Measurements from ENCODE around the gene TRIO. TPM values are rescaled to one million over a fixed set of nuclear protein-coding genes. Genes with fewer than 3 reads are reported as not detected.

Gene TRIO
- polyA plus RNA-seq, 1 donor (not counting 4 experiments of a cell fraction or from before 2014, with no cell fraction given): 57.2 TPM

- no peaks in the 10 kb centered on the region for H4K20me1 ChIP-seq (ENCODE audit: control insufficient read depth, extremely low read depth, insufficient read depth, low read length)
- peaks cover 23% of the 10 kb centered on the region for H3K79me2 ChIP-seq (ENCODE audit: control insufficient read depth, insufficient read depth, low read length)
- no peak overlapping the region for H3K4me3 ChIP-seq (ENCODE audit: control insufficient read depth in 2 of 3, extremely low read depth in 1 of 3, insufficient read depth in 2 of 3, low read depth in 1 of 3, low read length in 3 of 3)
- DNase-seq (ENCODE audit: low read depth, low spot score): no peak
- no peaks in the 10 kb centered on the region for H3K9me3 ChIP-seq (ENCODE audit: control insufficient read depth, low read depth, low read length)
- H3K27ac ChIP-seq (ENCODE audit: control insufficient read depth, insufficient read depth, low read length): no peak overlapping the region
- H3K9ac ChIP-seq (ENCODE audit: control insufficient read depth, extremely low read depth, insufficient read depth, low read length): no peak overlapping the region
- TF ChIP-seq EZH2 (IDR thresholded peaks at IDR 0.05; ENCODE audit: low read length): no peak
- dilution Hi-C loops (cut with MboI; ENCODE audit: extremely low pct_ligation_motif_present, low sequenced_read_pairs): no loop called here
- no peak overlapping the region for H3K4me2 ChIP-seq (ENCODE audit: control insufficient read depth, extremely low read depth, insufficient read depth, low read depth, low read length)
- peaks cover 39 to 44% of the 10 kb centered on the region in 2 experiments for H3K36me3 ChIP-seq (ENCODE audit: control insufficient read depth in 2 of 2, extremely low read depth in 1 of 2, insufficient read depth in 2 of 2, low read length in 2 of 2)
- FAIRE-seq: no peak
- no peaks in the 10 kb centered on the region for H3K27me3 ChIP-seq (ENCODE audit: control insufficient read depth, extremely low read depth, insufficient read depth, low read length)
- peaks cover 25% of the 10 kb centered on the region for H3K4me1 ChIP-seq (ENCODE audit: control insufficient read depth, extremely low read depth, insufficient read depth, low read length)
- no peak overlapping the region for H2AFZ ChIP-seq (ENCODE audit: control insufficient read depth, low read length)
- no peaks in the 10 kb centered on the region for H3K9me1 ChIP-seq (ENCODE audit: control insufficient read depth, extremely low read depth, insufficient read depth, low read length)
Observed at GRCh38 chr5:14404780-14405179, 261.6 kb downstream of the TRIO start.

GRCh38 chr5:14405267-14405666 is 262.1 kb downstream of the TRIO start:
- FAIRE-seq (no peak), DNase-seq (ENCODE audit: low read depth, low spot score) (no peak)
- Histone ChIP-seq H3K4me3 (ENCODE audit: control insufficient read depth in 2 of 3, extremely low read depth in 1 of 3, insufficient read depth in 2 of 3, low read depth in 1 of 3, low read length in 3 of 3) (no peak overlapping the region), H4K20me1 (ENCODE audit: control insufficient read depth, extremely low read depth, insufficient read depth, low read length) (no peaks in the 10 kb centered on the region), H3K9ac (ENCODE audit: control insufficient read depth, extremely low read depth, insufficient read depth, low read length) (no peak overlapping the region), H3K9me1 (ENCODE audit: control insufficient read depth, extremely low read depth, insufficient read depth, low read length) (no peaks in the 10 kb centered on the region), H3K27me3 (ENCODE audit: control insufficient read depth, extremely low read depth, insufficient read depth, low read length) (no peaks in the 10 kb centered on the region), H3K9me3 (ENCODE audit: control insufficient read depth, low read depth, low read length) (no peaks in the 10 kb centered on the region), H3K36me3 (ENCODE audit: control insufficient read depth in 2 of 2, extremely low read depth in 1 of 2, insufficient read depth in 2 of 2, low read length in 2 of 2) (peaks cover 42 to 43% of the 10 kb centered on the region in 2 experiments), H2AFZ (ENCODE audit: control insufficient read depth, low read length) (no peak overlapping the region), H3K27ac (ENCODE audit: control insufficient read depth, insufficient read depth, low read length) (no peak overlapping the region), H3K4me1 (ENCODE audit: control insufficient read depth, extremely low read depth, insufficient read depth, low read length) (peaks cover 20% of the 10 kb centered on the region), H3K79me2 (ENCODE audit: control insufficient read depth, insufficient read depth, low read length) (peaks cover 23% of the 10 kb centered on the region), H3K4me2 (ENCODE audit: control insufficient read depth, extremely low read depth, insufficient read depth, low read depth, low read length) (peak overlapping the region; percentile 13)
- dilution Hi-C loops (cut with MboI; ENCODE audit: extremely low pct_ligation_motif_present, low sequenced_read_pairs): no loop called here
- TF ChIP-seq CTCF (optimal IDR thresholded peaks at IDR 0.05 in 1 of 3, IDR thresholded peaks at IDR 0.05 in 1 of 3, conservative IDR thresholded peaks at IDR 0.05 in 1 of 3; ENCODE audit: extremely low read depth in 1 of 3, insufficient read depth in 2 of 3, low read length in 3 of 3) (peak in 2 of 3 experiments; percentile 15 to 57), EZH2 (IDR thresholded peaks at IDR 0.05; ENCODE audit: low read length) (no peak)

All from keratinocyte (primary cell).